C4-2B (cell line): ENCODE data around the gene IRAK1BP1.
"Not testable (repeated sequence)": the region's sequence is repeated elsewhere in the genome, so short reads cannot be mapped to it uniquely, and the experiment has no call there.

ENCODE experiments used
- H3K27ac ChIP-seq: fragments of 450-650 bp; 2 replicates; pipeline ENCODE4 v1.5.1; 2017
- ZFX ChIP-seq: fragments of 450-650 bp; IDR thresholded peaks from 2 replicates; pipeline ENCODE4 v1.6.1; 2017
- TF ChIP-seq, protein P1 (sequence below): fragments of 450-650 bp; conservative IDR thresholded peaks from 2 replicates; pipeline ENCODE4 v1.5.1; 2017; ENCODE audit warnings: mild to moderate bottlenecking

Gene IRAK1BP1

DNA sequence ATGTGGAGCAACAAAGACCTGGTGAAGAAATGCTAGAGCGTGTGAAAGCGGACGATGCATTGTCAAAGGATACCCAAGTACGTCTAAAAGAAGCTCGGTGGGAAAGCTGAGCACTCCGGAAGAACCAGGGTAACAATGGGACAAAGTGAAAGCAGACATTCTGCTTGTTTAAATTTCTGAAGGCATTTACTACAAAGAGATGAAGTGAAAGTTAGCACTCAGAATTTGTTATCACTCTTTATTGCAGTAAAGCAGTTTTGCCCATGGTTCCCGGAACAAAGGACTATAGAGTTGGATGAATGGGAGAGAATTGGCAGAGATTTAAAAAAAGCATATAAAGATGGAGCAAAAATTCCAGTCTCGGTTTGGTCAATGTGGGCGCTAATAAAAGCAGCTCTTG is 12.8 kb upstream of the IRAK1BP1 start:
- TF ChIP-seq ZFX: no peak
- TF ChIP-seq, protein P1, sequence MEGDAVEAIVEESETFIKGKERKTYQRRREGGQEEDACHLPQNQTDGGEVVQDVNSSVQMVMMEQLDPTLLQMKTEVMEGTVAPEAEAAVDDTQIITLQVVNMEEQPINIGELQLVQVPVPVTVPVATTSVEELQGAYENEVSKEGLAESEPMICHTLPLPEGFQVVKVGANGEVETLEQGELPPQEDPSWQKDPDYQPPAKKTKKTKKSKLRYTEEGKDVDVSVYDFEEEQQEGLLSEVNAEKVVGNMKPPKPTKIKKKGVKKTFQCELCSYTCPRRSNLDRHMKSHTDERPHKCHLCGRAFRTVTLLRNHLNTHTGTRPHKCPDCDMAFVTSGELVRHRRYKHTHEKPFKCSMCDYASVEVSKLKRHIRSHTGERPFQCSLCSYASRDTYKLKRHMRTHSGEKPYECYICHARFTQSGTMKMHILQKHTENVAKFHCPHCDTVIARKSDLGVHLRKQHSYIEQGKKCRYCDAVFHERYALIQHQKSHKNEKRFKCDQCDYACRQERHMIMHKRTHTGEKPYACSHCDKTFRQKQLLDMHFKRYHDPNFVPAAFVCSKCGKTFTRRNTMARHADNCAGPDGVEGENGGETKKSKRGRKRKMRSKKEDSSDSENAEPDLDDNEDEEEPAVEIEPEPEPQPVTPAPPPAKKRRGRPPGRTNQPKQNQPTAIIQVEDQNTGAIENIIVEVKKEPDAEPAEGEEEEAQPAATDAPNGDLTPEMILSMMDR: no peak
- H3K27ac ChIP-seq: no peak overlapping the region

DNA sequence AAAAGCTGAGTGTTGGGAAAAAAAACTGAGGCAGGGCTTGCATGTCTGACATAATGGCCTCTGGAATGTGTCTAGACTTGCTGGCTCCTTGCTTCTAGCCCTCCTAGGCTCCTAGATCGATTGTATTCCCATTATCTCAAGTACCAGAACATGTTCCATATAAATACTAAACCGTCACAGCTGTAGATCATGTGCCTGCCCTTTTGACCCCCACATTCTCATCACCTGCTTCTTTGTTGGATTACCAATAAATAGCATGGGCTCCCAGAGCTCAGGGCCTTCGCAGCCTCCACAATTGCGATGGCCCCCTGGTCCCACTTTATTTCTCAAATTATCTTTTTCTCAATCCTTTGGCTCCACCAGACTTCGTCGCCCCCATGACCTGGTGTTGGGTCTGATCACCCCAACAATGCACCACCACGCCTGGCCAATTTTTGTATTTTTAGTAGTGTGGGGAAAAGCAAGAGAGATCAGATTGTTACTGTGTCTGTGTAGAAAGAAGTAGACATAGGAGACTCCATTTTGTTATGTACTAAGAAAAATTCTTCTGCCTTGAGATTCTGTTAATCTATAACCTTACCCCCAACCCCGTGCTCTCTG is 8.9 kb upstream of the IRAK1BP1 start:
- not testable (repeated sequence) for H3K27ac ChIP-seq

DNA sequence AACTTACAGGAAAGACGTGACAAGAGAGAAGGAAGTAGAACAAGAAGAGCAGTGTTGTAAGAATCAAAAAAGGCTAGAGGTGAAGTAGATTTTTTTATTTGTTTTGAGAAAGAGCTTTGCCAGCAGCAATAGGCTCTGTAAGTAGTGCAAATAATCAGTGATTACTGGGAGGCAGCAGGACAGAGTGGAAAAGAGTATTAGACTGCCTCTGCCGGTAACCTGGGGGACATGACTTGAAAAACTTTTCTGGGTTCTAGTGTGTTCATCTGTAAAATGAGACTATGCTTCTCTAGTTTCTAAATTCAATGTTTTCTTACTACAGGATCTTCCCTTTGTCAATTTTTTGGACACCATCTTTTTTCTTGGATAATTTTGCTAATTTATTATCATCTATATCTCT is 5.8 kb upstream of the IRAK1BP1 start:
- no peak overlapping the region for H3K27ac ChIP-seq
- TF ChIP-seq ZFX: no peak
- TF ChIP-seq, protein P1: peak; percentile 62

DNA sequence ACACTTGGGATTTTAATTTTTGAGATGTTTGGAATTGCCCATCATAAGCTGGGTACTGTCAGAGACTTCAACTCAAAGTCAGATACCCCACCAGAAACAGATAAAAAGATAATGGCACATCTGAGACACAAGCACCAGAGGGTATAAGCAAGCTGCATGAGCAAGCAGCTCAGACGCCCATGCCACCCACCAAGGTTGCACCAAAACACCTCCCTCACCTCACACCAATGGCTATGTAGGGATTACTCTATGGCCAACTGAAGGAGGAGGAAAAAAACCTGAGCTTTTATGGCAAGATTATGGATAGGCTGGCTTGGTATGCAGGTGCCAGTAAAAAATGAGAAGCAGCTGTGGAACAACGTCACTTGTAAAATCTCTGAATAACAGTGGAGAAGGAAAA is 3.8 kb upstream of the IRAK1BP1 start:
- TF ChIP-seq, protein P1: no peak
- TF ChIP-seq ZFX: no peak
- no peak overlapping the region for H3K27ac ChIP-seq

DNA sequence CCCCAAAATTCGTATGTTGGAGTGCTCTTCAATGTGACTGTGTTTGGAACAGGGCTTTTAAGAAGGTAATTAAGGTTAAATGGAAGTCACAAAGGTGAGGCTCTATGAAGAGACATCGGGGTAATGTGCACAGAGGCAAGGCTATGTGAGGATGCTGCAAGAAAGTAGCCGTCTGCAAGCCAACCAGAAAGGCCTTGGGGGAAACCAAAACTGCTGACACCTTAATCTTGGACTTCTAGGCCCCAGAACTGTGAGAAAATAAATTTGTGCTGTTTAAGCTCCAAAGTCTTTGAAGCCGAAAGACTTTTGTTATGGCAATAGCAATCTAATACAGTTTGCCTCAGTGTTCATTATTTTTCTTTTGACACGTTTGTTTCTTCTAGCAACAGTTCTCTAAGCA is 2.4 kb upstream of the IRAK1BP1 start:
- TF ChIP-seq ZFX: no peak
- TF ChIP-seq, protein P1: no peak
- H3K27ac ChIP-seq: no peak overlapping the region

DNA sequence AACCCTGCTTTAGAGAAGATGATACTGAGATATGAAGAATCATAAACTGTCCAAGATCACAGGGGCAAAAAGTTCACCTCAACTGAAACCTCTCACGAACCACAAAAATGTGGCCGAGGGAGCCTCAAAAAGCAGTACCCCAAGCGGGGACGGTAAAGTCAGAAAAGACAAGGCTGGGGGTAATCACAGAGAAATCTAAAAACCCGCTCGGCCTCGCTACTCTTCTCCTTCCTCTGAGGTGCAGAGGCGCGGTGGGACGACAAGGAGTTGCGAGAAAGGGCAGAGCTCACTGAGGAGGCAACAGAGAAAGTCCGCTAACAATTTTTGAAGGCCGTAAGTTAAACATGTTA is 356 bp upstream of the IRAK1BP1 start:
- H3K27ac ChIP-seq: no peak overlapping the region
- TF ChIP-seq, protein P1: no peak
- TF ChIP-seq ZFX: no peak

DNA sequence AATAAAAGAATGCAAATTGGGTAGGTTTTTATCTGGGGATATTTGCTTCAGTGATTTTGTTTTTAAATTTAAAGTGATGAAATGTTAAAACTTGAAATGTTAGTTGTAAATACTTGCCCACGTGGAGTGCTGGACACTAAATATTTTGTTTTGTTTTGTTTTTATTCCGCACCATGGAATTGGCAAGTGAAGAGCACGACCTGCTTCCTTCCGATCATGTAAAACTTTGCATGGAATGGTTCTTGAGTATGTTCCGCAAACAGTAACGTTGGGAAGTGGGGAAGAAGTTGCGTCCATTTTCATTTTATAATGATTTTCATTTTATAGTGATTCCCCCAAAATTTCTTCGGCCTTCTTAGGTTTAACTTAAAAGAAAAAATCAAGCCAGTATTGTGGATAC is 765 bp downstream of the IRAK1BP1 start:
- no peak overlapping the region for H3K27ac ChIP-seq
- TF ChIP-seq ZFX: no peak
- TF ChIP-seq, protein P1: no peak

DNA sequence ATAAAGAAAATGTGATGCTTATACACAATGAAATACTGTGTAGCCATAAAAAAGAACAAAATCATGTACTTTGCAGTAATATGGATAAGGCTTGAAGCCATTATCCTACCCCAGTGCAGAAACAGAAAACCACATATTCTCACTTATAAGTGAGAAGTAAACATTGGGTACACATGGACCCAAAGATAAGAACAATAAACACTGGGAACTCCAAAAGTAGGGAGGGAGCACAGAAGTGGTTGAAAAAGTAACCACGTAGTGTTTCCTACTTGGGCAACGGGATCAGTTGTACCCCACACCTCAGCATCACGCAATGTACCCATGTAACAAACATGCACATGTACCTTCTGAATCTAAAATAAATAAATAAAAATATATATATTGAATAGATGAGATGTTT is 8.2 kb downstream of the IRAK1BP1 start:
- TF ChIP-seq, protein P1: no peak
- TF ChIP-seq ZFX: no peak
- H3K27ac ChIP-seq: no peak overlapping the region
